ENCODE data around the gene NCR2. TPM values are rescaled to one million over a fixed set of nuclear protein-coding genes. Genes with fewer than 3 reads are reported as not detected.

The NCR2 gene
- total and polyA plus RNA-seq, 9 of the 15 experiments (the other 6 are each of a cell fraction or from before 2014, with no cell fraction given), result not detected

DNA sequence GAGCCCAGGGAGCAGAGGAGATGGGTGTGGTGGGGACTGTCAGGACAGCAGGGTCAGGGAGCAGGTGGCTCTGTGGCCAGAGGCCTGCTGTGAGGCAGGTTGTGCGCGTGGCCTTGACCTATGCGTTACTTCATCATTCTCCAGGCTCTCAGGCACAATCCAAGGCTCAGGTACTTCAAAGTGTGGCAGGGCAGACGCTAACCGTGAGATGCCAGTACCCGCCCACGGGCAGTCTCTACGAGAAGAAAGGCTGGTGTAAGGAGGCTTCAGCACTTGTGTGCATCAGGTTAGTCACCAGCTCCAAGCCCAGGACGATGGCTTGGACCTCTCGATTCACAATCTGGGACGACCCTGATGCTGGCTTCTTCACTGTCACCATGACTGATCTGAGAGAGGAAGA is 535 bp downstream of the NCR2 start (continued):
- TF ChIP-seq, protein P1, sequence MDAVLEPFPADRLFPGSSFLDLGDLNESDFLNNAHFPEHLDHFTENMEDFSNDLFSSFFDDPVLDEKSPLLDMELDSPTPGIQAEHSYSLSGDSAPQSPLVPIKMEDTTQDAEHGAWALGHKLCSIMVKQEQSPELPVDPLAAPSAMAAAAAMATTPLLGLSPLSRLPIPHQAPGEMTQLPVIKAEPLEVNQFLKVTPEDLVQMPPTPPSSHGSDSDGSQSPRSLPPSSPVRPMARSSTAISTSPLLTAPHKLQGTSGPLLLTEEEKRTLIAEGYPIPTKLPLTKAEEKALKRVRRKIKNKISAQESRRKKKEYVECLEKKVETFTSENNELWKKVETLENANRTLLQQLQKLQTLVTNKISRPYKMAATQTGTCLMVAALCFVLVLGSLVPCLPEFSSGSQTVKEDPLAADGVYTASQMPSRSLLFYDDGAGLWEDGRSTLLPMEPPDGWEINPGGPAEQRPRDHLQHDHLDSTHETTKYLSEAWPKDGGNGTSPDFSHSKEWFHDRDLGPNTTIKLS (IDR thresholded peaks at IDR 0.05; ENCODE audit: borderline replicate concordance, low read depth), result no peak
- TF ChIP-seq ARNT (IDR thresholded peaks at IDR 0.05) (no peak), CBX5 (IDR thresholded peaks at IDR 0.05; ENCODE audit: borderline replicate concordance, low read depth) (no peak), RUNX1 (IDR thresholded peaks at IDR 0.05; ENCODE audit: low read depth) (no peak), MTA2 (IDR thresholded peaks at IDR 0.05; ENCODE audit: low read depth) (no peak)

DNA sequence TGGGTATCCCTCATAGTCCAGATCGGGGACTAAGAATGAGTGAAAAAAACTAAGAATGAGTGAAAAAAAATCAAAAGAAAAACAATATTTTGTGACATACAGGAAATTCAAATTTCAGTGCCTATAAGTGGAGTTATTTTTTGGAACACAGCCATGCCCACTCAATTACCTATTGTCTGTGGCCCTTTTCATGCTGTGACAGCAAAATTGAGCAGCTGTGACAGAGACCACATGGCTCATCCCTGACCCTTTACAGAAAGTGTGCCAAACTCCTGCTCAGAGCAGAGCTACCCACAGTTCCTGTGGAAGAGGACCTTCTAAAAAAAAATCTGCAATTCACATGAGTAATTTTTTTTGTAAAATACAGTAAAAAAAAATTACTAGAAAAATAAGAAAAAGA is 1.4 kb downstream of the NCR2 start:
- intact Hi-C loops (cut with micrococcal nuclease) (no loop called here), in situ Hi-C loops (cut with MboI) (no loop called here)
- ChIA-PET POLR2A (no interaction called here), CTCF (ENCODE audit: low intra/inter-chr PET ratio) (interaction anchor here (0.5 kb wide), 1 partner anchor 309 kb away, joined by 3 read pairs; no protein-coding TSS in a partner anchor)
- Histone ChIP-seq H4K20me1 (replicated peaks; ENCODE audit: control insufficient read depth, insufficient read depth, low read length) (peaks cover 4% of the 10 kb centered on the region), H3K9ac (ENCODE audit: insufficient read depth in 1 of 2, low read depth in 2 of 2, low read length in 2 of 2) (no peak overlapping the region), H3K27me3 (ENCODE audit: control insufficient read depth in 2 of 2, insufficient read depth in 2 of 2, low read length in 2 of 2) (peaks cover 36 to 71% of the 10 kb centered on the region in 2 experiments), H3K9me1 (ENCODE audit: control insufficient read depth, insufficient read depth, low read length) (no peaks in the 10 kb centered on the region), H3K36me3 (ENCODE audit: control insufficient read depth, insufficient read depth, low read length) (no peaks in the 10 kb centered on the region), H3K4me3 (no peak overlapping the region), H3K4me1 (replicated peaks in 1 of 2; ENCODE audit: control insufficient read depth in 2 of 2, insufficient read depth in 2 of 2, low read length in 2 of 2) (peaks cover 0 to 3% of the 10 kb centered on the region in 2 experiments; a peak in 1 of 5 replicates), H3K79me2 (ENCODE audit: control insufficient read depth, insufficient read depth, low read length) (no peaks in the 10 kb centered on the region), H3K4me2 (ENCODE audit: insufficient read depth, low read length) (no peak overlapping the region), H2AFZ (ENCODE audit: low read depth, low read length) (no peak overlapping the region), H3K9me3 (replicated peaks; ENCODE audit: control insufficient read depth, insufficient read depth, low read depth, low read length) (no peaks in the 10 kb centered on the region), H3K27ac (ENCODE audit: extremely low read depth, low read depth, low read length) (no peak overlapping the region)
- FAIRE-seq (no peak), DNase-seq (ENCODE audit: extremely low read depth in 1 of 4, low spot score in 3 of 4) (no peak), ATAC-seq (no peak)
- BruUV-seq (replicated peaks), result no TSS peak
- no peak for TF ChIP-seq KLF16 (IDR thresholded peaks at IDR 0.05)
- no peak for TF ChIP-seq RFX1 (IDR thresholded peaks at IDR 0.05)
- no peak for TF ChIP-seq RB1 (IDR thresholded peaks at IDR 0.05; ENCODE audit: low read depth)
- no peak for TF ChIP-seq HDAC6 (IDR thresholded peaks at IDR 0.05; ENCODE audit: low read depth, low read length)
- 0% methylated on average over 1 of the region's 1 CpG for WGBS (ENCODE audit: insufficient coverage, low coverage, missing lambda C conversion rate)
